AG04449 (cell line): ENCODE results near the gene ORM1.

Experiments
- CTCF ChIA-PET: fragments of 350-600 bp; formaldehyde crosslinking; extraction: SDS; loops from one replicate; lab custom pipeline; 2021; ENCODE audit warnings: antibody characterized with exemption; lab: Yijun Ruan, JAX
- POLR2A ChIA-PET: fragments of 400-600, 350-600 bp; formaldehyde crosslinking; extraction: SDS; loops from one replicate; lab custom pipeline; 2020; ENCODE audit warnings: antibody characterized with exemption, inconsistent platforms; lab: Yijun Ruan, JAX
- DNase-seq: peaks from one replicate; pipeline ENCODE4 v3.0.0-alpha.2; 2010; ENCODE audit warnings: low read depth, low spot score
- H3K4me3 ChIP-seq: 2 replicates; pipeline ENCODE4 v1.5.1; 2011; ENCODE audit warnings: low read depth, mild to moderate bottlenecking, control low read depth, low read length
- CTCF ChIP-seq: IDR thresholded peaks from one replicate; pipeline ENCODE4 v1.5.1; 2011; ENCODE audit warnings: mild to moderate bottlenecking, moderate library complexity, low read length, control low read depth, inconsistent platforms; ENCODE audit not compliant: insufficient read depth; ENCODE audit errors: missing control alignments

The ORM1 gene

DNA sequence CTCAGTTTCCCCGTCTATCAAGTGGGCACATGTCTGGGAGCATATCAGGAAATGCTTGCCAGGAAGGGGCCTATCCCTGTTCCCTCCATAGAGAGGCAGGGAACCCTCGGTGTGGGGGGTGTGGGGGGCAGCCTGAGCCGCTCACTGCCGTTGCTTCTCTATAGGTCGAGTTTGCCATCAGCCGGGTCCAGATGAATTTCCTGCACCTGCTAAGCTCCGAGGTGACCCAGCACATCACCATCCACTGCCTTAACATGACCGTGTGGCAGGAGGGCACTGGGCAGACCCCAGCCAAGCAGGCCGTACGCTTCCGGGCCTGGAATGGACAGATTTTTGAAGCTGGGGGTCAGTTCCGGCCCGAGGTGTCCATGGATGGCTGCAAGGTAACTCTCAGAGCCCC, 13.8 kb upstream of the ORM1 start:
- ChIA-PET CTCF (interaction anchor here (1.2 to 2.3 kb wide), 5 partner anchors 10 to 627 kb away, joined by 3 to 8 read pairs (median 4); partner anchors contain the start of gene COL27A1), POLR2A (no interaction called here)

DNA sequence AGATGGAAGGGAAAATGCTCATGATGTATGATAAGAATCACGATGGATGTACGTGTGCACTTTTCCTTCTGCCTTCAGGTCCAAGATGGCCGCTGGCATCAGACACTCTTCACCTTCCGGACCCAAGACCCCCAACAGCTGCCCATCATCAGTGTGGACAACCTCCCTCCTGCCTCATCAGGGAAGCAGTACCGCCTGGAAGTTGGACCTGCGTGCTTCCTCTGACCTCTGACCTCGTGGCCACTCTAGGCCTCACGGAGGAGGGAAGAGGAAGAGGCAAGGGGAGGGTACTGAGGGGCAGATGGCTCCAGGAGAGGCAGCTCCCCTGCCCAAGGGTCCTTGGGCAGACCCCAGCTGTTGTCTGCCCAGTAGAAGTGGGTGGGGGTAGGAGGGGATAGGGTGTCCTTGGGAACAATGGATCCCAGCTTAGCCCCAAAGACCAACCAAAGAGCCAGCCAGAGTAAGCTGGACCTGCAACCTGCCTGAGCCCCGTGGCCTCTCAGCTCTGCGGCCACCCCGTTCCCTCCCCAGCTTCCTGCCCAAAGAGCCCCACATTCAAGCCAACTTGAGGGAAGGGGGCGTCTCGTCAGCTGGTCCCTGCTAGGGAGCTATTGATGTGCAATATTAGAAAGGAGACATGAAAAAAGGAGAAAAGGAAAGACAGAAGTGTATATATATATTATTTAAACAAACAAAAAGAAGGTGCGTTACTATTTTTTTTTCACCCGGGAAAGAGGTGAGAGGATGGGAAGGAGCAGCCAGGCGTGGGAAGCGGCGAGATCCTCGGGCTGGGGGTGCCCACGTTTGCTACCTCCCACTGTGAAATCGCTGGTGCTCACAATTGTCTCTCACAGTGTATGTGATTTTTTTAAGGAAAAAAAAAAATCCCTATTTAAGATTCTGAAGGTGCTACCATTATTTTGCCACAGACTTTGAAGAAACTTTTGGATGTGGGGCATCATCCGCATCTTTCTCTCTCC, 12.1 kb upstream of the ORM1 start:
- no peak for DNase-seq
- ChIA-PET CTCF (interaction anchor here (0.8 to 1.5 kb wide), 4 partner anchors 10 to 253 kb away, joined by 3 to 4 read pairs (median 3); no protein-coding TSS in a partner anchor), POLR2A (no interaction called here)
- H3K4me3 ChIP-seq: no peak overlapping the region
- TF ChIP-seq CTCF: no peak

More for the DNA sequence above, 13.8 kb upstream of the ORM1 start:
- no peak for TF ChIP-seq CTCF
- no peak overlapping the region for H3K4me3 ChIP-seq
- no peak for DNase-seq

- no peak for DNase-seq
- ChIA-PET POLR2A (no interaction called here), CTCF (interaction anchor here (1.0 kb wide), 1 partner anchor 205 kb away, joined by 3 read pairs; no protein-coding TSS in a partner anchor)
- H3K4me3 ChIP-seq: no peak overlapping the region
- TF ChIP-seq CTCF: no peak
Observed at GRCh38 chr9:114311571-114312512, 11.1 kb upstream of the ORM1 start.

DNA sequence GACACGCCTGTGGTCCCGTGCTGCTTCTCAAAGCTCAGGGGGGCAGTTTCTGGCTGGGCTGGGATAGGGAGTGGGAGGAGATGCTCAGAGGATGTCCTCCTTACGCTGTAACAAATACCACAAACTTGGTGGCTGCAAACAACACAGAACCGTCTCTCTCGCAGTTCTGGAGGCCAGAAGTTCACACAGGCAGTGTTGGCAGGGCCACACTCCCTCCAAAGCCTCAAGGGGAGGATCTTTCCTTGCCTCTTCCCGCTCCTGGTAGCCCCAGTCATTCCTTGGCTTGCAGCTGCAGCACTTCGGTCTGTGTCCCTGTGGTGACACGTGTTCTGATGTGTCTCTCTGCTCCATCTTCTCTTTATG, 10.4 kb upstream of the ORM1 start:
- POLR2A ChIA-PET: no interaction called here
- no peak overlapping the region for H3K4me3 ChIP-seq
- CTCF ChIA-PET: no interaction called here
- no peak for DNase-seq
- TF ChIP-seq CTCF: no peak

DNA sequence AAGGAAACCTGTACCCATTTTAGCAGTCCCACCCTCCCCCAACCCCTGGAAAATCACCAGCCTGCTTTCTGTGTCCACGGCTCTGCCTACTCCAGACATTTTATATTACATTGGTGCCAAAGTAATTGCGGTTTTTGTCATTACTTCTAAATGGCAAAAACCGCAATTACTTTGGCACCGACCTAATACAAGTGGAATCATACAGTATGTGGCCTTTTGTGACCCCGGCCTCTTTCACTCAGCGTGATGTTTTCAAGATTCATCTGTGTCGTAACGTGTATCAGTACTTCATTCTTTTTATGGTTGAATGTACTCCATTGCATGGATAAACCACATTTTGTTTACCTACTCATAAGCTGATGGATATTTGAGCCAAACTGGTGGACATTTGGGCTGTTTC, 9.7 kb upstream of the ORM1 start:
- no peak for DNase-seq
- H3K4me3 ChIP-seq: no peak overlapping the region
- POLR2A ChIA-PET: no interaction called here
- CTCF ChIA-PET: interaction anchor here (0.8 to 1.3 kb wide), 3 partner anchors 26 to 231 kb away, joined by 4 to 6 read pairs (median 5); no protein-coding TSS in a partner anchor
- no peak for TF ChIP-seq CTCF
